AG04450 (cell line): ENCODE data around the gene BBS12. TPM values are rescaled to one million over a fixed set of nuclear protein-coding genes. Genes with fewer than 3 reads are reported as not detected.

Source experiments
- CTCF ChIA-PET: fragments of 300-600, 350-600 bp; formaldehyde crosslinking; extraction: SDS; loops from one replicate; lab custom pipeline; 2022; ENCODE audit warnings: antibody characterized with exemption, inconsistent platforms; lab: Charles Lee
- POLR2A ChIA-PET: fragments of 350-600 bp; formaldehyde crosslinking; extraction: SDS; loops from one replicate; lab custom pipeline; 2021; ENCODE audit warnings: antibody characterized with exemption, inconsistent platforms; lab: Yijun Ruan, JAX
- DNase-seq: peaks from one replicate; pipeline ENCODE4 v3.0.0-alpha.2; 2011; ENCODE audit warnings: low read depth, low spot score
- H3K27ac ChIP-seq: one replicate; pipeline ENCODE4 v1.5.1; 2012; ENCODE audit warnings: low read depth, low read length, control low read depth
- H3K27me3 ChIP-seq: one replicate; pipeline ENCODE4 v1.6.0; 2012; ENCODE audit warnings: low read length; ENCODE audit not compliant: control insufficient read depth, insufficient read depth
- H3K4me3 ChIP-seq: 2 replicates; pipeline ENCODE4 v1.5.1; 2011; ENCODE audit warnings: mild to moderate bottlenecking, low read depth, low read length, control low read depth
- H3K9me3 ChIP-seq: 2 replicates; pipeline ENCODE4 v1.5.1; 2012; ENCODE audit warnings: low read length; ENCODE audit not compliant: control insufficient read depth, insufficient read depth
- polyA plus RNA-seq: library from polyadenylated mRNA; depleted of rRNA; stranded (reverse); fragments of >200 nt; gene quantifications from 2 replicates; pipeline ENCODE4 v1.2.3, GENCODE V29; 2011
- TF ChIP-seq, protein P1 (sequence below): IDR thresholded peaks from 2 replicates; pipeline ENCODE4 v1.5.1; 2011; ENCODE audit warnings: low read depth, low read length, control low read depth, inconsistent platforms

BBS12 gene
- polyA plus RNA-seq, 1 experiment: 3.2 TPM

GRCh38 chr4:122689972-122690371 lies 42.5 kb upstream of the BBS12 start:
- TF ChIP-seq, protein P1, sequence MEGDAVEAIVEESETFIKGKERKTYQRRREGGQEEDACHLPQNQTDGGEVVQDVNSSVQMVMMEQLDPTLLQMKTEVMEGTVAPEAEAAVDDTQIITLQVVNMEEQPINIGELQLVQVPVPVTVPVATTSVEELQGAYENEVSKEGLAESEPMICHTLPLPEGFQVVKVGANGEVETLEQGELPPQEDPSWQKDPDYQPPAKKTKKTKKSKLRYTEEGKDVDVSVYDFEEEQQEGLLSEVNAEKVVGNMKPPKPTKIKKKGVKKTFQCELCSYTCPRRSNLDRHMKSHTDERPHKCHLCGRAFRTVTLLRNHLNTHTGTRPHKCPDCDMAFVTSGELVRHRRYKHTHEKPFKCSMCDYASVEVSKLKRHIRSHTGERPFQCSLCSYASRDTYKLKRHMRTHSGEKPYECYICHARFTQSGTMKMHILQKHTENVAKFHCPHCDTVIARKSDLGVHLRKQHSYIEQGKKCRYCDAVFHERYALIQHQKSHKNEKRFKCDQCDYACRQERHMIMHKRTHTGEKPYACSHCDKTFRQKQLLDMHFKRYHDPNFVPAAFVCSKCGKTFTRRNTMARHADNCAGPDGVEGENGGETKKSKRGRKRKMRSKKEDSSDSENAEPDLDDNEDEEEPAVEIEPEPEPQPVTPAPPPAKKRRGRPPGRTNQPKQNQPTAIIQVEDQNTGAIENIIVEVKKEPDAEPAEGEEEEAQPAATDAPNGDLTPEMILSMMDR: no peak
- no peak for DNase-seq
- no peak overlapping the region for H3K27ac ChIP-seq
- H3K4me3 ChIP-seq: no peak overlapping the region
- H3K27me3 ChIP-seq: no peaks in the 10 kb centered on the region
- CTCF ChIA-PET: no interaction called here
- POLR2A ChIA-PET: no interaction called here
- H3K9me3 ChIP-seq: no peaks in the 10 kb centered on the region

- ChIA-PET CTCF (no interaction called here), POLR2A (no interaction called here)
- Histone ChIP-seq H3K27me3 (no peaks in the 10 kb centered on the region), H3K4me3 (no peak overlapping the region), H3K27ac (no peak overlapping the region), H3K9me3 (no peaks in the 10 kb centered on the region)
- DNase-seq: no peak
- TF ChIP-seq, protein P1: no peak
Observed at GRCh38 chr4:122691988-122692387, 40.5 kb upstream of the BBS12 start.

- TF ChIP-seq, protein P1: no peak
- POLR2A ChIA-PET: no interaction called here
- CTCF ChIA-PET: interaction anchor here (0.8 to 1.9 kb wide), 4 partner anchors 14 to 82 kb away, joined by 3 to 13 read pairs (median 6); no protein-coding TSS in a partner anchor
- Histone ChIP-seq H3K27ac (no peak overlapping the region), H3K9me3 (no peaks in the 10 kb centered on the region), H3K27me3 (no peaks in the 10 kb centered on the region), H3K4me3 (no peak overlapping the region)
- no peak for DNase-seq
Observed at GRCh38 chr4:122692641-122693520, 39.6 kb upstream of the BBS12 start.

- Histone ChIP-seq H3K27ac (no peak overlapping the region), H3K27me3 (no peaks in the 10 kb centered on the region), H3K9me3 (no peaks in the 10 kb centered on the region), H3K4me3 (no peak overlapping the region)
- TF ChIP-seq, protein P1: no peak
- POLR2A ChIA-PET: no interaction called here
- CTCF ChIA-PET: interaction anchor here (0.8 kb wide), 1 partner anchor 22 kb away, joined by 4 read pairs; no protein-coding TSS in a partner anchor
- DNase-seq: no peak
Observed at GRCh38 chr4:122695226-122695625, 37.3 kb upstream of the BBS12 start.

GRCh38 chr4:122700178-122700725 lies 32.3 kb upstream of the BBS12 start:
- DNase-seq: no peak
- Histone ChIP-seq H3K27ac (no peak overlapping the region), H3K27me3 (no peaks in the 10 kb centered on the region), H3K9me3 (no peaks in the 10 kb centered on the region), H3K4me3 (no peak overlapping the region)
- ChIA-PET CTCF (interaction anchor here (1.0 to 1.1 kb wide), 2 partner anchors 17 to 18 kb away, joined by 4 to 6 read pairs; no protein-coding TSS in a partner anchor), POLR2A (no interaction called here)
- TF ChIP-seq, protein P1: no peak
